Middle frontal gyrus (tissue), 1 donor: Measurements from ENCODE around the gene TRIM66.
"Not testable (repeated sequence)": the region's sequence is repeated elsewhere in the genome, so short reads cannot be mapped to it uniquely, and the experiment has no call there.

ENCODE experiments used
- DNase-seq: peaks from one replicate; pipeline ENCODE4 v3.0.0-alpha.2; 2015; ENCODE audit warnings: low spot score; ENCODE audit errors: extremely low spot score

Gene TRIM66

GRCh38 chr11:8692417-8692816 is 10.0 kb upstream of the TRIM66 start:
- no peak for DNase-seq

GRCh38 chr11:8691601-8692000 is 9.1 kb upstream of the TRIM66 start:
- no peak for DNase-seq

GRCh38 chr11:8690374-8691342 is 8.2 kb upstream of the TRIM66 start:
- DNase-seq: no peak

GRCh38 chr11:8689726-8690255 is 7.3 kb upstream of the TRIM66 start:
- no peak for DNase-seq

GRCh38 chr11:8688414-8689362 is 6.2 kb upstream of the TRIM66 start:
- peak; percentile 92 for DNase-seq

- DNase-seq: no peak
Measured at GRCh38 chr11:8686325-8686724, 3.9 kb upstream of the TRIM66 start.

GRCh38 chr11:8685820-8686219 is 3.4 kb upstream of the TRIM66 start:
- DNase-seq: no peak

- DNase-seq: no peak
Measured at GRCh38 chr11:8685306-8685705, 2.8 kb upstream of the TRIM66 start.

GRCh38 chr11:8684600-8685290 is 2.3 kb upstream of the TRIM66 start:
- DNase-seq: no peak

- no peak for DNase-seq
Measured at GRCh38 chr11:8683115-8683807, 796 bp upstream of the TRIM66 start.

- DNase-seq: no peak
Measured at GRCh38 chr11:8681837-8682302, 595 bp downstream of the TRIM66 start.

GRCh38 chr11:8679006-8679405 is 3.5 kb downstream of the TRIM66 start:
- no peak for DNase-seq

GRCh38 chr11:8676458-8676857 is 6.0 kb downstream of the TRIM66 start:
- DNase-seq: no peak

- DNase-seq: no peak
Measured at GRCh38 chr11:8674859-8675258, 7.6 kb downstream of the TRIM66 start.

- no peak for DNase-seq
Measured at GRCh38 chr11:8672346-8672745, 10.1 kb downstream of the TRIM66 start.

GRCh38 chr11:8671651-8672062 is 10.8 kb downstream of the TRIM66 start:
- no peak for DNase-seq

GRCh38 chr11:8671193-8671612 is 11.3 kb downstream of the TRIM66 start:
- DNase-seq: peak; percentile 79

GRCh38 chr11:8670081-8670480 is 12.4 kb downstream of the TRIM66 start:
- DNase-seq: not testable (repeated sequence)

- no peak for DNase-seq
Measured at GRCh38 chr11:8665222-8665621, 17.2 kb downstream of the TRIM66 start.
